Measurements from ENCODE around the gene CPLANE2.
A peak's percentile ranks its signal among the peaks of the same experiment; 100 is the strongest.

Gene CPLANE2

DNA sequence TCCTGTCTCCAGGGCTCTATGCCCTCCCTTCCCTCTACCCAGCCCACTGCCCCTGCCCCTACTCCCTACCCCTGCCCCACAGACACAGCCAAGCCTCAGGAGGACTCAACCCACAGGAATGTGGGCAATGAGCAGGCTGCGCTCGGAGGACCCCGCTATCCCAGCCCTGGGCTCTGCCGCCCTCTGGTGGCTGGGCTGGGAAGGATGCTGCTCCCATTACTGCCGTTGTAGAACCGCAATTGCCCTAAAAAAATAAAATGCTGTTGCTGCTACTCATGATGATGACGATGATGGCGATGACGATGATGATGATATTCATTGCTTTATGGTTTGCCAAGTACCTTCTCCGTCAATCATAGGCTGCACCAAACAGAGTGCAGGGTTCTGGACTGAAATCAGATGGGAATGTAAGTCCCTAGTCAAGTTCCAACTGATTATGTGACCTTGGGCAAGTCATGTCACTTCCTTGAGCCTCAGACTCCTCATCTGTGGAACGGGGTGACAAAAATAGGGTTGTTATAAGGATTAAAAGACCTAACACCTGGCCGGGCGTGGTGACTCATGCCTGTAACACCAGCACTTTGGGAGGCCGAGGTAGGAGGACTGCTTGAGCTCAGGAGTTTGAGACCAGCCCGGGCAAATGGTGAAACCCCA, 49.1 kb downstream of the CPLANE2 start:
- TF ChIP-seq CTCF (IDR thresholded peaks at IDR 0.05; ENCODE audit: low read depth, low read length, missing control alignments): peak; percentile 98
- no peak for DNase-seq (ENCODE audit: low read depth)
- H3K4me3 ChIP-seq (ENCODE audit: low read depth, low read length): no peak overlapping the region

DNA sequence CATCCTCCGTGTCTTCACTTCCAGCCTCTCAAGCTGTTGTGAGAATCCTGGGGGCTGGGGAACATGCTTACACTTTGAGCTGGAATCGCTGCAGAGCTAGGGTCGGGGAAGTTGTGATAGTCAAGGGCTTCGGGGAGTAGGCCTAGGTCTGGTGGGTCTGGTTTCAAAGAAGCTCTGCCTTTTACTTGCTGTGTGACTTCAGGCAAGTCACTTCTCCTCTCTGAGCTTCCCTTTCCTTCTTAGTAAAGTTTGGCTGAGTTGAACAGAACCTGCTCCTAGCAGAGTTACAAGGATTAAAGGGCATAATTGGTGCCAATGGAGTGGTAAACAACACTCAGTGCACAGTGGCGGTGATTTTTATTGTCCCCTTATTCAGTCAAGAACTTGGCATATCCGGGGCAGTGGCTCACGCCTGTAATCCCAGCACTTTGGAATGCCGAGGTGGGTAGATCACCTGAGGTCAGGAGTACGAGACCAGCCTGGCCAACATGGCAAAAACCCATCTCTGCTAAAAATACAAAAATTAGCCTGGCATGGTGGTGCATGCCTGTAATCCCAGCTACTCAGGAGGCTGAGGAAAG, 50.2 kb downstream of the CPLANE2 start:
- no peak for TF ChIP-seq CTCF (IDR thresholded peaks at IDR 0.05; ENCODE audit: low read depth, low read length, missing control alignments)
- DNase-seq (ENCODE audit: low read depth): no peak
- no peak overlapping the region for H3K4me3 ChIP-seq (ENCODE audit: low read depth, low read length)

DNA sequence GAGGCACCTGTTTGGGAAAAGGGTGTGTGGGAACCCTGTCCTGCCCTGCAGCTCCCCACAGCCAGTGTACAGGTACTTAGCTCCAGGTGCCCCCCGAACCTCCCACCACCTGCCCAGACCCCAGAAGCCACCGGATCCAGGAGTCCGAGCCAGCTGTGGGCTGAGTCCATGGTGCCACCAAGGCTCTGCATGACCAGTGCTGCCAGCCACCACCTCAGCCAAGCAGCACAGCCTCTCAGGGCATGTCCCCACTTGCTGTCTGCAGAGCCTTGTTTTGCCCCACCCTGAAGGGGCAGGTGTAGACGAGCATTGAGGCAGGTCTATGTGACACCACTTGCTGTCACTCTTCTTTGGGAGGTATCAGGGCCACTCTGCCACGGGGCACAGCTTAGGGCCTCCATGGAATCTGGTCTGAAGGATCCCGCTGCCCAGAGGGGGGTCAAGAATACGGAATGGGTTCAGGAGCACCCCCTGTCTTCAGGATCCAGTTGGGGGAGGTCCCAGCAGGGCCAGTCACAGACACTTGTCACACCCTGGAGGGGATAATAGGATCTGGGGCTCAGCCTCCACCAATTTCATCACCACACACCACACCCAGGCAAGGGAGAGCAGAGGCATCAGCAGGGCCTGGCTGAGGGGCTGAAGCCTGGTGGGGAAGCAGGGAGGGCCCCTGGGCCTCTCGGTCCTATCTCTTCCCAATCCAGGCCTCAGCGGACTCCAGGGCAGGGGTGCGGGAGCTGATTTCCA, 52.3 kb downstream of the CPLANE2 start:
- no peak for TF ChIP-seq CTCF (IDR thresholded peaks at IDR 0.05; ENCODE audit: low read depth, low read length, missing control alignments)
- no peak overlapping the region for H3K4me3 ChIP-seq (ENCODE audit: low read depth, low read length)
- no peak for DNase-seq (ENCODE audit: low read depth)

DNA sequence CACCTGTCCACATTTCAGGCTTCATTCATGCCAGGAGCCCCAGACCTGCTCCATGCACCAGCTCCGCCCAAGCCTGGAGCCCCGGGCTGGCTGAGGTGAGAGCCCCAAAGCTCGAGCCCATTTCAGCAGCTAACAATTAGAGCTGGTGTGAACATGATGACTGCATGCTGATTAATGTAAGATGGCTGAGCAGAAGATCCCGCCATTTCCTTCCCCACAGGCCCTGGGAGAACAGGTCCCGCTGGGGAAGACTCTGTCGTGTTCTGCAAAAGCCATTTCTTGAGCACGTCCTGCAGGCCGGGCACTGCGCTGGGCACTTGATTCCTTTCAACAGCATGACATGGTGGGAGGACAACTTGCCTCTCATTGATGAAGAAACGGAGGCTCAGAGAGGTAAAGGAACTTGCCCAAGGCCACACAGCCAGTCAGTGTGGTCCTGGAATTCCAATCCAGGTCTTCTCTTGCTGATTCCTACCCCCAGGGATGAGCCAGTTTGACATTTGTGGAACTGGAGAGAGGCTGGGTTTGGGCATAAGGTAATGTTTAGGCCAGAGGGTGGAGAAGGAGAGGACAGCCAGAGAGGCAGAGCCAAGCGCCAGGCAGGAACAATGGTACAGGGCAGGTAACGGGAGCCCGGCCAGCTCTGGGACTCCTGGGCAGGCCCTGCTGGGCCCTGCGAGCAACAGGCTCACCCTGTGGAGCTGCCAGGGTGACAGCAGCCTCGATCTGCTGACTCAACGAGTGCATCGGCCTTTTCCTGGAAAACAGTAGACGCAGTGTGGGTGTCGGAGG, 53.0 kb downstream of the CPLANE2 start:
- H3K4me3 ChIP-seq (ENCODE audit: low read depth, low read length): no peak overlapping the region
- no peak for DNase-seq (ENCODE audit: low read depth)
- TF ChIP-seq CTCF (IDR thresholded peaks at IDR 0.05; ENCODE audit: low read depth, low read length, missing control alignments): no peak

GRCh38 chr1:16183179-16183578, 53.8 kb downstream of the CPLANE2 start:
- no peak for TF ChIP-seq CTCF (IDR thresholded peaks at IDR 0.05; ENCODE audit: low read depth, low read length, missing control alignments)
- DNase-seq (ENCODE audit: low read depth): no peak
- H3K4me3 ChIP-seq (ENCODE audit: low read depth, low read length): no peak overlapping the region

GRCh38 chr1:16181887-16182719, 54.9 kb downstream of the CPLANE2 start:
- DNase-seq (ENCODE audit: low read depth): no peak
- no peak overlapping the region for H3K4me3 ChIP-seq (ENCODE audit: low read depth, low read length)
- TF ChIP-seq CTCF (IDR thresholded peaks at IDR 0.05; ENCODE audit: low read depth, low read length, missing control alignments): no peak

Data from GM12864 (cell line).